GM12878 (cell line): ENCODE results near the gene RAF1. TPM values are rescaled to one million over a fixed set of nuclear protein-coding genes. Genes with fewer than 3 reads are reported as not detected.
"Not testable (repeated sequence)": the region's sequence is repeated elsewhere in the genome, so short reads cannot be mapped to it uniquely, and the experiment has no call there.

Experiments
- ATAC-seq: fragments of 200-7000 bp; cut with Tn5 transposase; 3 replicates; pipeline ENCODE4 v1.9.1; 2020; ENCODE audit warnings: mild to moderate bottlenecking, moderate library complexity
- BruUV-seq: library from RNA; stranded (reverse); fragments of 400-500 nt; replicated peaks from 2 replicates; lab custom pipeline; 2021; lab: Mats Ljungman, UMichigan
- CTCF ChIA-PET: fragments of 300-600 bp; sonication (Branson Sonifier 250); formaldehyde crosslinking; extraction: SDS; loops from one replicate; lab custom pipeline; 2021; ENCODE audit warnings: inconsistent platforms; lab: Yijun Ruan, JAX
- POLR2A ChIA-PET: fragments of 350-600 bp; formaldehyde crosslinking; extraction: SDS; loops from one replicate; lab custom pipeline; 2021; ENCODE audit warnings: inconsistent platforms; lab: Charles Lee
- RAD21 ChIA-PET: fragments of 300-600 bp; sonication (Branson Sonifier 250); formaldehyde crosslinking; loops from one replicate; lab custom pipeline; 2023; ENCODE audit warnings: antibody characterized with exemption; ENCODE audit not compliant: unreplicated experiment; lab: Charles Lee
- SMC1A ChIA-PET: fragments of 300-600 bp; sonication (Branson Sonifier 250); formaldehyde crosslinking; loops from one replicate; lab custom pipeline; 2023; ENCODE audit not compliant: unreplicated experiment, uncharacterized antibody; lab: Charles Lee
- DNase-seq: peaks from one replicate; pipeline ENCODE4 v3.0.0-alpha.2; 2011; ENCODE audit warnings: low read depth, low spot score
- FAIRE-seq: peaks from 3 replicates; lab custom pipeline; 2011; peaks lifted over from hg19 to GRCh38; lab: Jason Lieb, UNC
- H2AFZ ChIP-seq: 2 replicates; pipeline ENCODE4 v1.6.0; 2011; ENCODE audit warnings: low read depth, low read length, control low read depth; ENCODE audit not compliant: control insufficient read depth
- H3K27ac ChIP-seq: 2 replicates; pipeline ENCODE4 v1.5.1; 2011; ENCODE audit warnings: control low read depth; ENCODE audit not compliant: control insufficient read depth, insufficient read depth
- H3K27me3 ChIP-seq, 2 experiments: replicated peaks in 1 of 2; 2 replicates each; pipeline versions ENCODE4 v1.6.0 to v1.6.1; 2011; ENCODE audit warnings: low read length in 1 of 2; ENCODE audit not compliant: control insufficient read depth in 2 of 2, insufficient read depth in 2 of 2
- H3K36me3 ChIP-seq, 2 experiments: 2 replicates each; pipeline ENCODE4 v1.5.1; 2011; ENCODE audit warnings: low read length in 1 of 2; ENCODE audit not compliant: control insufficient read depth in 2 of 2, insufficient read depth in 2 of 2
- H3K4me1 ChIP-seq: 2 replicates; pipeline ENCODE4 v1.6.1; 2011; ENCODE audit warnings: mild to moderate bottlenecking, low read length, moderate library complexity, mixed read lengths; ENCODE audit not compliant: control insufficient read depth, insufficient read depth
- H3K4me2 ChIP-seq: 2 replicates; pipeline ENCODE4 v1.6.0; 2011; ENCODE audit warnings: control low read depth; ENCODE audit not compliant: control insufficient read depth, insufficient read depth
- H3K4me3 ChIP-seq: fragments of 200-600 bp; sonication (generic); 2 replicates; pipeline ENCODE4 v1.5.1; 2016
- H3K79me2 ChIP-seq: 2 replicates; pipeline ENCODE4 v1.6.0; 2011; ENCODE audit warnings: low read length; ENCODE audit not compliant: control insufficient read depth, insufficient read depth
- H3K9ac ChIP-seq: 2 replicates; pipeline ENCODE4 v1.8.0; 2011; ENCODE audit warnings: low read length, control low read depth, mixed read lengths; ENCODE audit not compliant: control insufficient read depth, insufficient read depth
- H3K9me3 ChIP-seq: replicated peaks from 3 replicates; pipeline ENCODE4 v1.5.1; 2011; ENCODE audit warnings: mild to moderate bottlenecking, low read length; ENCODE audit not compliant: control insufficient read depth, insufficient read depth
- H4K20me1 ChIP-seq: 2 replicates; pipeline ENCODE4 v1.6.0; 2011; ENCODE audit not compliant: control insufficient read depth, insufficient read depth
- CREB1 ChIP-seq: IDR thresholded peaks from 2 replicates; pipeline ENCODE4 v1.6.1; 2012; ENCODE audit warnings: low read depth, mild to moderate bottlenecking, inconsistent platforms
- EZH2 ChIP-seq: IDR thresholded peaks from 2 replicates; pipeline ENCODE4 v1.6.1; 2012; ENCODE audit warnings: low read depth, mild to moderate bottlenecking, control low read depth, inconsistent platforms, low read length, borderline replicate concordance; ENCODE audit not compliant: control insufficient read depth
- FOXK2 ChIP-seq: fragments of 450-650 bp; IDR thresholded peaks from 2 replicates; pipeline ENCODE4 v1.6.1; 2017; ENCODE audit warnings: mild to moderate bottlenecking, moderate library complexity
- KAT2A ChIP-seq: conservative IDR thresholded peaks from 2 replicates; pipeline ENCODE4 v1.6.1; 2011; ENCODE audit warnings: low read depth, low read length; ENCODE audit not compliant: control insufficient read depth
- MAX ChIP-seq: IDR thresholded peaks from 2 replicates; pipeline ENCODE4 v1.6.1; 2012; ENCODE audit warnings: low read depth, low read length, improper control_type of control experiment
- NR2C2 ChIP-seq: IDR thresholded peaks from 2 replicates; pipeline ENCODE4 v1.6.1; 2011; ENCODE audit warnings: borderline replicate concordance, low read depth; ENCODE audit not compliant: control insufficient read depth, insufficient read length
- NR2F1 ChIP-seq: fragments of 450-650 bp; conservative IDR thresholded peaks from 2 replicates; pipeline ENCODE4 v1.6.1; 2017; ENCODE audit warnings: mild to moderate bottlenecking
- NRF1 ChIP-seq: conservative IDR thresholded peaks from 2 replicates; pipeline ENCODE4 v1.6.1; 2011; ENCODE audit warnings: mild to moderate bottlenecking, low read depth, low read length, improper control_type of control experiment
- POLR2AphosphoS5 ChIP-seq: IDR thresholded peaks from 2 replicates; pipeline ENCODE4 v1.6.1; 2011; ENCODE audit warnings: mild to moderate bottlenecking, low read length, inconsistent platforms
- RCOR1 ChIP-seq: conservative IDR thresholded peaks from 2 replicates; pipeline ENCODE4 v1.6.1; 2012; ENCODE audit warnings: low read depth, low read length, improper control_type of control experiment
- SMAD1 ChIP-seq: fragments of 450-650 bp; IDR thresholded peaks from 2 replicates; pipeline ENCODE4 v1.6.1; 2018; ENCODE audit warnings: mild to moderate bottlenecking, low read depth; ENCODE audit not compliant: partially characterized antibody
- USF1 ChIP-seq: IDR thresholded peaks from 2 replicates; pipeline ENCODE4 v1.6.1; 2011; ENCODE audit warnings: borderline replicate concordance, low read depth, mild to moderate bottlenecking, moderate library complexity, mixed read lengths, low read length; ENCODE audit not compliant: insufficient read depth; ENCODE audit errors: extremely low read length
- WRNIP1 ChIP-seq: IDR thresholded peaks from 2 replicates; pipeline ENCODE4 v1.6.1; 2011; ENCODE audit warnings: low read depth, low read length, improper control_type of control experiment, borderline replicate concordance
- ZNF217 ChIP-seq: fragments of 450-650 bp; IDR thresholded peaks from 2 replicates; pipeline ENCODE4 v1.6.1; 2017; ENCODE audit warnings: antibody characterized with exemption, mild to moderate bottlenecking
- WGBS: methylation state at CpG from one replicate; pipeline ENCODE4 v1.1.6; 2016; ENCODE audit warnings: low lambda C conversion rate; ENCODE audit not compliant: insufficient replicate concordance, insufficient coverage; ENCODE audit errors: missing lambda C conversion rate; 5-methylcytosine and 5-hydroxymethylcytosine counted together
- in situ Hi-C: fragments of 300-500 bp; cut with MboI; formaldehyde crosslinking; loops from 9 replicates; pipeline ENCODE4 v1.14.3; 2018; ENCODE audit warnings: mixed read lengths
- intact Hi-C: fragments of 100-400 bp; cut with micrococcal nuclease; formaldehyde crosslinking; loops from one replicate; pipeline ENCODE4 v1.14.2; 2022; ENCODE audit not compliant: unreplicated experiment
- polyA plus RNA-seq, 11 experiments: library from polyadenylated mRNA; depleted of rRNA in 4 of 11; unstranded in 6 of 11; stranded (reverse) in 5 of 11; fragments of >200 nt; fragmentation: Nextera tagmentation in 4 of 11; fragmentation: Illumina TruSeq in 1 of 11; extraction: Ambion mirVana in 4 of 11; extraction: Trizol in 1 of 11; gene quantifications; 1 replicate in 1 of 11; 2 replicates in 10 of 11; pipeline versions ENCODE4 v1.2.1 to v1.2.3, GENCODE V29; 2011 to 2016; ENCODE audit warnings: inconsistent platforms in 2 of 11, missing spikeins in 2 of 11, low read depth in 1 of 11
- total RNA-seq, 4 experiments: library from RNA; depleted of rRNA in 3 of 4; stranded (reverse); fragments of >200 nt in 3 of 4; fragmentation: Illumina TruSeq in 1 of 4; extraction: Trizol in 1 of 4; gene quantifications; 2 replicates each; pipeline versions ENCODE4 v1.2.1 to v1.2.3, GENCODE V29; 2013 to 2021

Gene RAF1
- total and polyA plus RNA-seq, 10 of the 15 experiments (the other 5 are each of a cell fraction or from before 2014, with no cell fraction given): 20.4 to 151 (median 77.8) TPM

GRCh38 chr3:12544652-12545472 is 119.1 kb downstream of the RAF1 start:
- ATAC-seq: no peak
- H3K4me2 ChIP-seq: no peak overlapping the region
- BruUV-seq: no TSS peak
- WGBS: 91% methylated on average over 11 of the region's 11 CpGs
- H3K4me3 ChIP-seq: no peak overlapping the region
- in situ Hi-C loops (no loop called here), intact Hi-C loops (no loop called here)
- no peak for FAIRE-seq
- ChIA-PET RAD21 (no interaction called here), SMC1A (interaction anchor here (1.5 to 1.6 kb wide), 2 partner anchors 10 to 61 kb away, joined by 3 to 8 read pairs; partner anchors contain the start of gene TSEN2), CTCF (no interaction called here), POLR2A (interaction anchor here (1.0 to 1.5 kb wide), 3 partner anchors 8 to 11 kb away, joined by 3 read pairs; no protein-coding TSS in a partner anchor)
- peaks cover 0 to 4% of the 10 kb centered on the region in 2 experiments; a peak in 2 of 4 replicates for H3K36me3 ChIP-seq
- no peaks in the 10 kb centered on the region for H4K20me1 ChIP-seq
- H3K79me2 ChIP-seq: no peaks in the 10 kb centered on the region
- no peak overlapping the region for H2AFZ ChIP-seq
- H3K4me1 ChIP-seq: no peaks in the 10 kb centered on the region
- H3K27ac ChIP-seq: no peak overlapping the region
- H3K27me3 ChIP-seq: no peaks in the 10 kb centered on the region
- no peaks in the 10 kb centered on the region for H3K9me3 ChIP-seq
- TF ChIP-seq KAT2A (no peak), CREB1 (no peak), NRF1 (no peak), USF1 (no peak), EZH2 (no peak), POLR2AphosphoS5 (no peak), ZNF217 (no peak), FOXK2 (no peak), RCOR1 (no peak), MAX (no peak), NR2F1 (no peak), WRNIP1 (no peak), NR2C2 (no peak), SMAD1 (no peak)
- no peak overlapping the region for H3K9ac ChIP-seq
- DNase-seq: no peak

- BruUV-seq, H3K79me2 ChIP-seq, FAIRE-seq, H3K4me1 ChIP-seq, H2AFZ ChIP-seq, H3K9me3 ChIP-seq, H4K20me1 ChIP-seq, CTCF ChIA-PET, H3K4me2 ChIP-seq, ATAC-seq, DNase-seq, H3K27me3 ChIP-seq, H3K36me3 ChIP-seq, H3K27ac ChIP-seq, intact Hi-C loops, H3K4me3 ChIP-seq, in situ Hi-C loops, H3K9ac ChIP-seq, RAD21 ChIA-PET: not testable (repeated sequence)
- POLR2A ChIA-PET: interaction anchor here (0.7 to 1.5 kb wide), 2 partner anchors 9 to 88 kb away, joined by 3 to 5 read pairs; no protein-coding TSS in a partner anchor
- SMC1A ChIA-PET: interaction anchor here (0.7 kb wide), 1 partner anchor 11 kb away, joined by 3 read pairs; no protein-coding TSS in a partner anchor
- WGBS: 84% methylated on average over 12 of the region's 12 CpGs
Measured at GRCh38 chr3:12543497-12543896, 120.4 kb downstream of the RAF1 start.
